Measurements from ENCODE around the gene KRT39. TPM values are rescaled to one million over a fixed set of nuclear protein-coding genes. Genes with fewer than 3 reads are reported as not detected.

The KRT39 gene
- total and polyA plus RNA-seq, 2 of the 13 experiments (the other 11 are each of a cell fraction or from before 2014, with no cell fraction given): 0.07 to 1.2 TPM

GRCh38 chr17:40916366-40916765 lies 50.4 kb downstream of the KRT39 start:
- Histone ChIP-seq H3K9ac (ENCODE audit: insufficient read depth, low read depth, low read length) (no peak overlapping the region), H3K4me1 (ENCODE audit: insufficient read depth, low read length) (peaks cover 22% of the 10 kb centered on the region)
- FAIRE-seq: no peak

GRCh38 chr17:40915721-40916256 lies 51.0 kb downstream of the KRT39 start:
- Histone ChIP-seq H4K20me1 (ENCODE audit: insufficient read depth, low read length) (no peaks in the 10 kb centered on the region), H3K4me3 (replicated peaks in 1 of 3; ENCODE audit: insufficient read depth in 1 of 3, low read depth in 2 of 3, low read length in 3 of 3) (no peak overlapping the region), H3K36me3 (replicated peaks in 1 of 2; ENCODE audit: control insufficient read depth in 1 of 2, insufficient read depth in 2 of 2, low read length in 2 of 2) (no peaks in the 10 kb centered on the region), H3K9ac (ENCODE audit: insufficient read depth, low read depth, low read length) (no peak overlapping the region; the same call in 1 of the 2 replicates), H3K9me3 (ENCODE audit: low read length) (no peaks in the 10 kb centered on the region), H3K27me3 (ENCODE audit: control insufficient read depth in 1 of 2, insufficient read depth in 2 of 2, low read length in 2 of 2) (no peaks in the 10 kb centered on the region), H2AFZ (ENCODE audit: low read length) (no peak overlapping the region), H3K79me2 (ENCODE audit: insufficient read depth, low read length) (no peaks in the 10 kb centered on the region), H3K27ac (ENCODE audit: extremely low read length, insufficient read depth, low read length) (peak overlapping the region; percentile 56), H3K4me2 (ENCODE audit: low read depth, low read length) (no peak overlapping the region; the same call in 1 of the 2 replicates), H3K4me1 (ENCODE audit: insufficient read depth, low read length) (peaks cover 22% of the 10 kb centered on the region)
- FAIRE-seq (no peak), DNase-seq (ENCODE audit: low spot score) (no peak), ATAC-seq (no peak; the same call in 2 of the 3 replicates)
- intact Hi-C loops (cut with micrococcal nuclease; ENCODE audit: unreplicated experiment) (loop anchor here (1.0 kb wide), 1 partner anchor 41 kb away; no protein-coding TSS in a partner anchor), in situ Hi-C loops (cut with HindIII; ENCODE audit: extremely low pct_ligation_motif_present, low pct_unique_long_range_greater_than_20kb) (no loop called here)
- ChIA-PET CTCF (ENCODE audit: low intra/inter-chr PET ratio, low total read pairs) (no interaction called here), POLR2A (interaction anchor here (0.6 to 2.5 kb wide), 6 partner anchors 14 to 143 kb away, joined by 3 to 18 read pairs (median 5); no protein-coding TSS in a partner anchor)
- TF ChIP-seq TEAD3 (CRISPR knock-in tag; optimal IDR thresholded peaks at IDR 0.05; ENCODE audit: borderline replicate concordance): peak; percentile 37
- TF ChIP-seq, protein P1, sequence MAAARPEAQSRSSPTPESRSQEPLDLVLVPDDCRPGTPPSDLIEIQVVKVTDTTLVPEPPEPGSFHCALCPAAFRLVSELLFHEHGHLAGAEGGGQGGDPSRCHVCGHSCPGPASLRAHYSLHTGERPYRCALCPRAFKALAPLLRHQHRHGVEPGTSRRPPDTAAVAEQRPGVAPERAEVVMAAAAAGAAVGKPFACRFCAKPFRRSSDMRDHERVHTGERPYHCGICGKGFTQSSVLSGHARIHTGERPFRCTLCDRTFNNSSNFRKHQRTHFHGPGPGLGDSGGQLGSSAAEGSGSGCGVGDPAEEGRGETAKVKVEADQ (CRISPR knock-in tag; IDR thresholded peaks at IDR 0.05; ENCODE audit: borderline replicate concordance): no peak
- WGBS (ENCODE audit: low lambda C conversion rate): 77% methylated on average over 2 of the region's 2 CpGs
- BruUV-seq (replicated peaks): no TSS peak

More at GRCh38 chr17:40916366-40916765, 50.4 kb downstream of the KRT39 start:
- BruUV-seq (replicated peaks): no TSS peak
- no peak overlapping the region for H2AFZ ChIP-seq (ENCODE audit: low read length)
- ChIA-PET POLR2A (interaction anchor here (0.9 to 2.5 kb wide), 5 partner anchors 15 to 143 kb away, joined by 3 to 18 read pairs (median 6); no protein-coding TSS in a partner anchor), CTCF (ENCODE audit: low intra/inter-chr PET ratio, low total read pairs) (no interaction called here)
- DNase-seq (ENCODE audit: low spot score): no peak
- H3K4me3 ChIP-seq (replicated peaks in 1 of 3; ENCODE audit: insufficient read depth in 1 of 3, low read depth in 2 of 3, low read length in 3 of 3): no peak overlapping the region
- TF ChIP-seq ZSCAN21 (CRISPR knock-in tag; IDR thresholded peaks at IDR 0.05; ENCODE audit: borderline replicate concordance): no peak
- no peaks in the 10 kb centered on the region for H3K27me3 ChIP-seq (ENCODE audit: control insufficient read depth in 1 of 2, insufficient read depth in 2 of 2, low read length in 2 of 2)
- ATAC-seq: no peak
- intact Hi-C loops (cut with micrococcal nuclease; ENCODE audit: unreplicated experiment): no loop called here
- H3K27ac ChIP-seq (ENCODE audit: extremely low read length, insufficient read depth, low read length): no peak overlapping the region
- no peak overlapping the region for H3K4me2 ChIP-seq (ENCODE audit: low read depth, low read length)
- H3K9me3 ChIP-seq (ENCODE audit: low read length): no peaks in the 10 kb centered on the region
- WGBS (ENCODE audit: low lambda C conversion rate): 96% methylated on average over 1 of the region's 1 CpG
- no peaks in the 10 kb centered on the region for H4K20me1 ChIP-seq (ENCODE audit: insufficient read depth, low read length)
- H3K79me2 ChIP-seq (ENCODE audit: insufficient read depth, low read length): no peaks in the 10 kb centered on the region
- no peaks in the 10 kb centered on the region for H3K36me3 ChIP-seq (replicated peaks in 1 of 2; ENCODE audit: control insufficient read depth in 1 of 2, insufficient read depth in 2 of 2, low read length in 2 of 2)
- in situ Hi-C loops (cut with HindIII; ENCODE audit: extremely low pct_ligation_motif_present, low pct_unique_long_range_greater_than_20kb): no loop called here

Data from HepG2 (cell line).